RWPE1 (cell line): Measurements from ENCODE around the gene TWIST2.

Experiments
- CTCF ChIA-PET: fragments of 350-600 bp; sonication (Branson Sonifier 250); formaldehyde crosslinking; extraction: SDS; loops from one replicate; lab custom pipeline; 2021; lab: Yijun Ruan, JAX
- POLR2A ChIA-PET: fragments of 400-600 bp; formaldehyde crosslinking; extraction: SDS; loops from one replicate; lab custom pipeline; 2020; ENCODE audit warnings: antibody characterized with exemption; ENCODE audit not compliant: low non-redundant PET; lab: Yijun Ruan, JAX
- DNase-seq: peaks from one replicate; pipeline ENCODE4 v3.0.0; 2012; ENCODE audit warnings: low spot score
- H3K27ac ChIP-seq: fragments of 450-650 bp; 2 replicates; pipeline ENCODE4 v1.5.1; 2017
- CTCF ChIP-seq: fragments of 450-650 bp; conservative IDR thresholded peaks from 2 replicates; pipeline ENCODE4 v1.5.1; 2017; ENCODE audit warnings: low read depth, mild to moderate bottlenecking

TWIST2 gene

GRCh38 chr2:238857959-238858358 is 10.1 kb downstream of the TWIST2 start:
- CTCF ChIA-PET: no interaction called here
- no peak for DNase-seq
- H3K27ac ChIP-seq: no peak overlapping the region
- POLR2A ChIA-PET: no interaction called here
- TF ChIP-seq CTCF: no peak

GRCh38 chr2:238859636-238860347 is 11.9 kb downstream of the TWIST2 start:
- ChIA-PET POLR2A (no interaction called here), CTCF (no interaction called here)
- no peak for TF ChIP-seq CTCF
- peak overlapping the region; percentile 6; the same call in 1 of the 2 replicates for H3K27ac ChIP-seq
- DNase-seq: no peak

GRCh38 chr2:238861013-238861730 is 13.3 kb downstream of the TWIST2 start:
- no peak for TF ChIP-seq CTCF
- CTCF ChIA-PET: interaction anchor here (0.6 kb wide), 2 partner anchors 285 to 1131 kb away, joined by 3 read pairs; no protein-coding TSS in a partner anchor
- POLR2A ChIA-PET: no interaction called here
- H3K27ac ChIP-seq: peak overlapping the region; percentile 6; the same call in 1 of the 2 replicates
- DNase-seq: no peak

GRCh38 chr2:238861766-238862315 is 14.0 kb downstream of the TWIST2 start:
- DNase-seq: no peak
- CTCF ChIA-PET: interaction anchor here (0.6 kb wide), 1 partner anchor 1131 kb away, joined by 3 read pairs; no protein-coding TSS in a partner anchor
- POLR2A ChIA-PET: no interaction called here
- H3K27ac ChIP-seq: no peak overlapping the region; the same call in 1 of the 2 replicates
- no peak for TF ChIP-seq CTCF

GRCh38 chr2:238862701-238863100 is 14.8 kb downstream of the TWIST2 start:
- no peak for TF ChIP-seq CTCF
- ChIA-PET POLR2A (no interaction called here), CTCF (interaction anchor here (1.0 kb wide), 1 partner anchor 14 kb away, joined by 3 read pairs; no protein-coding TSS in a partner anchor)
- DNase-seq: no peak
- no peak overlapping the region for H3K27ac ChIP-seq

- ChIA-PET POLR2A (no interaction called here), CTCF (interaction anchor here (1.0 kb wide), 1 partner anchor 15 kb away, joined by 3 read pairs; no protein-coding TSS in a partner anchor)
- no peak for TF ChIP-seq CTCF
- no peak for DNase-seq
- peak overlapping the region; percentile 94 for H3K27ac ChIP-seq
These were observed 15.3 kb downstream of the TWIST2 start for GRCh38 chr2:238863231-238863630.
